A673 (cell line): ENCODE results near the gene BAIAP3.
"Not testable (repeated sequence)": the region's sequence is repeated elsewhere in the genome, so short reads cannot be mapped to it uniquely, and the experiment has no call there.

Experiments
- CTCF ChIP-seq: fragments of 300-800, 200-600 bp; sonication (generic); conservative IDR thresholded peaks from 2 replicates; pipeline ENCODE4 v1.5.1; 2017; ENCODE audit warnings: low read depth, mild to moderate bottlenecking, antibody characterized with exemption, low read length, moderate library complexity, mixed read lengths
- EZH2 ChIP-seq: fragments of 200-600 bp; sonication (generic); IDR thresholded peaks from 2 replicates; pipeline ENCODE4 v1.6.1; 2017; ENCODE audit warnings: borderline replicate concordance, low read depth, mild to moderate bottlenecking, mixed read lengths, antibody characterized with exemption, low read length; ENCODE audit not compliant: poor library complexity, severe bottlenecking

DNA sequence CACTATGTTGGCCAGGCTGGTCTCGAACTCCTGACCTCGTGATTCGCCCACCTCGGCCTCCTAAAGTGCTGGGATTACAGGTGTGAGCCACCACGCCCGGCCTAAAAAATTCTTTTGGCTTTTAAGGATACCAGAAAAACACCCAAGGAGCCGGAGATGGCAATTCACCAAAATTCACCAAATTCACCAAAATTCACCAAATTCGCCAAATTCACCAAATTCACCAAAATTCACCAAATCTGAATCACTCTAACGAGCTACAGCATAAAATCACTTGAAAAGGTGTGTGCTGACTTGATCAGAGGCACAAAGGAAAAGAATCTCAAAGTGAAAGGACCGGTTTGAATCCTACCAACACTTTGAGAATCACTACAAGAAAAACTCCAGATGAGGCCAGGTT is 4.5 kb upstream of the BAIAP3 start:
- TF ChIP-seq CTCF, EZH2: not testable (repeated sequence)
